Spleen (tissue), 11 donors: ENCODE measurements around the gene WARS2. TPM values are rescaled to one million over a fixed set of nuclear protein-coding genes. Genes with fewer than 3 reads are reported as not detected.

Experiments used
- DNase-seq: peaks from one replicate; pipeline ENCODE4 v3.0.0-alpha.2; 2020
- H3K27ac ChIP-seq, 8 donors: fragments of 200-600 bp; sonication (generic) in 7 of 8; 1 replicate in 4 of 8; 2 replicates in 4 of 8; pipeline versions ENCODE4 v1.5.0 to v1.8.0; 2016 to 2021; ENCODE audit warnings: inconsistent platforms in 4 of 8, mild to moderate bottlenecking in 4 of 8, moderate library complexity in 1 of 8
- H3K27me3 ChIP-seq, 7 donors: fragments of 200-600 bp; sonication (generic) in 6 of 7; replicated peaks in 1 of 7; 1 replicate in 4 of 7; 2 replicates in 3 of 7; pipeline versions ENCODE4 v1.5.0 to v1.8.0; 2016 to 2021; ENCODE audit warnings: inconsistent platforms in 3 of 7, mild to moderate bottlenecking in 1 of 7
- H3K36me3 ChIP-seq, 6 donors: fragments of 200-600 bp; sonication (generic) in 5 of 6; 1 replicate in 4 of 6; 2 replicates in 2 of 6; pipeline versions ENCODE4 v1.5.0 to v1.8.0; 2016 to 2021; ENCODE audit warnings: inconsistent platforms in 2 of 6
- H3K4me1 ChIP-seq, 6 donors: fragments of 200-600 bp; sonication (generic) in 5 of 6; 1 replicate in 3 of 6; 2 replicates in 3 of 6; pipeline versions ENCODE4 v1.5.0 to v1.8.0; 2016 to 2021; ENCODE audit warnings: inconsistent platforms in 3 of 6
- H3K4me3 ChIP-seq, 8 donors: fragments of 200-600 bp; sonication (generic) in 7 of 8; 1 replicate in 4 of 8; 2 replicates in 4 of 8; pipeline versions ENCODE4 v1.5.0 to v1.8.0; 2016 to 2021; ENCODE audit warnings: inconsistent platforms in 4 of 8, mild to moderate bottlenecking in 4 of 8, moderate library complexity in 2 of 8
- H3K9me3 ChIP-seq, 8 donors: fragments of 200-600 bp; sonication (generic) in 7 of 8; 1 replicate in 4 of 8; 2 replicates in 4 of 8; pipeline versions ENCODE4 v1.5.0 to v1.8.0; 2016 to 2021; ENCODE audit warnings: inconsistent platforms in 4 of 8
- CTCF ChIP-seq, 11 experiments: fragments of 200-600 bp in 7 of 11; fragments of 450-650 bp in 4 of 11; sonication (generic) in 4 of 11; IDR thresholded peaks in 8 of 11; conservative IDR thresholded peaks in 3 of 11; 1 replicate in 7 of 11; 2 replicates in 4 of 11; pipeline versions ENCODE4 v1.4.0 to v1.8.0; 2016 to 2021; ENCODE audit warnings: antibody characterized with exemption in 11 of 11, inconsistent platforms in 4 of 11, mild to moderate bottlenecking in 1 of 11
- POLR2A ChIP-seq, 3 donors: fragments of 450-650 bp; IDR thresholded peaks; one replicate each; pipeline ENCODE4 v1.5.1; 2017; ENCODE audit warnings: antibody characterized with exemption in 3 of 3, mild to moderate bottlenecking in 1 of 3
- POLR2AphosphoS5 ChIP-seq, 3 donors: sonication (generic); formaldehyde crosslinking; IDR thresholded peaks; one replicate each; pipeline ENCODE4 v1.5.1; 2017; ENCODE audit warnings: antibody characterized with exemption in 3 of 3
- WGBS, 5 donors: extraction: QIAGEN DNeasy Blood & Tissue Kit in 3 of 5; methylation state at CpG; one replicate each; pipeline versions ENCODE4 v1.1.5 to v1.1.7; 2013 to 2018; 5-methylcytosine and 5-hydroxymethylcytosine counted together
- intact Hi-C: fragments of 100-400 bp; cut with DNase I; formaldehyde crosslinking; loops from one replicate; pipeline ENCODE4 v1.15.0; 2023; ENCODE audit warnings: low total_unique reads
- polyA plus RNA-seq, 3 donors: library from polyadenylated mRNA; stranded (reverse); fragments of 200-250 nt; gene quantifications; one replicate each; pipeline ENCODE4 v1.2.1, GENCODE V29; 2013
- total RNA-seq, 7 donors: library from RNA; depleted of rRNA in 3 of 7; stranded (reverse); fragments of >200 nt in 3 of 7; fragmentation: NEBNext Ultra II Directional in 4 of 7; extraction: Animal tissue kit (Norgen Biotek cat#: 25700) in 4 of 7; gene quantifications; one replicate each; pipeline versions ENCODE4 v1.1.0 to v1.2.1, GENCODE V29; 2016 to 2021
- donor health status: healthy with polysubstance abuse.
- donor health status: DM: no; HTN: no; CAD: no; lungs with moderate emphysema.
- donor health status: DM: no; HTN: no; CAD: no.
- donor health status: Bipolar disorder and iron deficiency.
- donor health status: healthy.
- donor health status: DM: no; HTN: no; CAD: no.
- donor health status: DM: yes; HTN: yes; CAD: no.

WARS2 gene
- total and polyA plus RNA-seq, 10 donors: 2.9 to 13.0 (median 8.5) TPM

- TF ChIP-seq POLR2A (IDR thresholded peaks at IDR 0.05): no peak
- TF ChIP-seq POLR2AphosphoS5 (IDR thresholded peaks at IDR 0.05): no peak
- no peak for TF ChIP-seq CTCF (IDR thresholded peaks at IDR 0.05 in 8 of 11, conservative IDR thresholded peaks at IDR 0.05 in 3 of 11)
- H3K4me1 ChIP-seq: no peaks in the 10 kb centered on the region
- H3K36me3 ChIP-seq: no peaks in the 10 kb centered on the region
- WGBS, 5 donors: 73 to 100% (median 98%) methylated on average over 1 of the region's 1 CpG
- intact Hi-C loops: no loop called here
- no peak overlapping the region for H3K27ac ChIP-seq
- no peak for DNase-seq
- no peaks in the 10 kb centered on the region for H3K9me3 ChIP-seq
- no peaks in the 10 kb centered on the region for H3K27me3 ChIP-seq
- H3K4me3 ChIP-seq: no peak overlapping the region
Observed at GRCh38 chr1:119101563-119101962, 38.9 kb downstream of the WARS2 start.

- H3K4me3 ChIP-seq: no peak overlapping the region
- H3K36me3 ChIP-seq: no peaks in the 10 kb centered on the region
- H3K4me1 ChIP-seq: no peaks in the 10 kb centered on the region
- no peaks in the 10 kb centered on the region for H3K27me3 ChIP-seq
- intact Hi-C loops: no loop called here
- no peak for TF ChIP-seq POLR2A (IDR thresholded peaks at IDR 0.05)
- no peak for TF ChIP-seq CTCF (IDR thresholded peaks at IDR 0.05 in 8 of 11, conservative IDR thresholded peaks at IDR 0.05 in 3 of 11)
- TF ChIP-seq POLR2AphosphoS5 (IDR thresholded peaks at IDR 0.05): no peak
- no peak for DNase-seq
- H3K27ac ChIP-seq: no peak overlapping the region
- no peaks in the 10 kb centered on the region for H3K9me3 ChIP-seq
Observed at GRCh38 chr1:119099775-119100174, 40.7 kb downstream of the WARS2 start.

- TF ChIP-seq CTCF (IDR thresholded peaks at IDR 0.05 in 8 of 11, conservative IDR thresholded peaks at IDR 0.05 in 3 of 11): no peak
- no peak for TF ChIP-seq POLR2AphosphoS5 (IDR thresholded peaks at IDR 0.05)
- no peak for TF ChIP-seq POLR2A (IDR thresholded peaks at IDR 0.05)
- intact Hi-C loops: no loop called here
- no peaks in the 10 kb centered on the region for H3K27me3 ChIP-seq
- H3K9me3 ChIP-seq: no peaks in the 10 kb centered on the region
- H3K36me3 ChIP-seq: no peaks in the 10 kb centered on the region
- no peak overlapping the region for H3K27ac ChIP-seq
- DNase-seq: no peak
- no peaks in the 10 kb centered on the region for H3K4me1 ChIP-seq
- WGBS, 5 donors: 74 to 95% (median 93%) methylated on average over 3 of the region's 3 CpGs
- no peak overlapping the region for H3K4me3 ChIP-seq
Observed at GRCh38 chr1:119097380-119097779, 43.1 kb downstream of the WARS2 start.

- Histone ChIP-seq H3K4me3 (no peak overlapping the region), H3K27ac (no peak overlapping the region), H3K4me1 (no peaks in the 10 kb centered on the region), H3K27me3 (no peaks in the 10 kb centered on the region), H3K36me3 (no peaks in the 10 kb centered on the region), H3K9me3 (peaks cover 0 to 22% (median 12%) of the 10 kb centered on the region in 8 donors)
- TF ChIP-seq POLR2A (IDR thresholded peaks at IDR 0.05) (no peak), CTCF (IDR thresholded peaks at IDR 0.05 in 8 of 11, conservative IDR thresholded peaks at IDR 0.05 in 3 of 11) (no peak), POLR2AphosphoS5 (IDR thresholded peaks at IDR 0.05) (no peak)
- no peak for DNase-seq
- intact Hi-C loops: no loop called here
- WGBS, 5 donors: 67 to 93% (median 84%) methylated on average over 1 of the region's 1 CpG
Observed at GRCh38 chr1:119093721-119094120, 46.7 kb downstream of the WARS2 start.
